Ishikawa (cell line): ENCODE results near the gene SART3.

Experiments used
- CEBPB ChIP-seq: IDR thresholded peaks from 2 replicates; pipeline ENCODE4 v1.6.1; 2012
- CREB1 ChIP-seq: IDR thresholded peaks from 2 replicates; pipeline ENCODE4 v1.6.1; 2012; ENCODE audit warnings: low read depth
- EGR1 ChIP-seq: IDR thresholded peaks from 2 replicates; pipeline ENCODE4 v1.6.1; 2012
- EP300 ChIP-seq: IDR thresholded peaks from 2 replicates; pipeline ENCODE4 v1.6.1; 2012; ENCODE audit warnings: borderline replicate concordance
- FOXM1 ChIP-seq: IDR thresholded peaks from 2 replicates; pipeline ENCODE4 v1.6.1; 2012; ENCODE audit warnings: low read depth, borderline replicate concordance
- MAX ChIP-seq: IDR thresholded peaks from 2 replicates; pipeline ENCODE4 v1.6.1; 2012
- NFIC ChIP-seq: IDR thresholded peaks from 2 replicates; pipeline ENCODE4 v1.6.1; 2012
- RAD21 ChIP-seq: IDR thresholded peaks from 2 replicates; pipeline ENCODE4 v1.6.1; 2012; ENCODE audit warnings: low read depth
- TAF1 ChIP-seq: IDR thresholded peaks from 2 replicates; pipeline ENCODE4 v1.6.1; 2012; ENCODE audit warnings: low read depth, mild to moderate bottlenecking
- TCF12 ChIP-seq: IDR thresholded peaks from 2 replicates; pipeline ENCODE4 v1.6.1; 2012; ENCODE audit warnings: low read depth
- TEAD4 ChIP-seq: IDR thresholded peaks from 2 replicates; pipeline ENCODE4 v1.6.1; 2012
- YY1 ChIP-seq: IDR thresholded peaks from 2 replicates; pipeline ENCODE4 v1.6.1; 2012; ENCODE audit warnings: low read depth
- ZBTB7A ChIP-seq: IDR thresholded peaks from 2 replicates; pipeline ENCODE4 v1.6.1; 2012; ENCODE audit warnings: low read depth
- TF ChIP-seq, protein P1 (sequence below): IDR thresholded peaks from 2 replicates; pipeline ENCODE4 v1.6.1; 2012; ENCODE audit warnings: low read depth, mild to moderate bottlenecking
- TF ChIP-seq, protein P2 (sequence below): IDR thresholded peaks from 2 replicates; pipeline ENCODE4 v1.6.1; 2012

The SART3 gene

GRCh38 chr12:108511633-108512540 is 49.1 kb downstream of the SART3 start:
- peak; percentile 83 for TF ChIP-seq RAD21
- TF ChIP-seq EP300: no peak
- TF ChIP-seq, protein P1, sequence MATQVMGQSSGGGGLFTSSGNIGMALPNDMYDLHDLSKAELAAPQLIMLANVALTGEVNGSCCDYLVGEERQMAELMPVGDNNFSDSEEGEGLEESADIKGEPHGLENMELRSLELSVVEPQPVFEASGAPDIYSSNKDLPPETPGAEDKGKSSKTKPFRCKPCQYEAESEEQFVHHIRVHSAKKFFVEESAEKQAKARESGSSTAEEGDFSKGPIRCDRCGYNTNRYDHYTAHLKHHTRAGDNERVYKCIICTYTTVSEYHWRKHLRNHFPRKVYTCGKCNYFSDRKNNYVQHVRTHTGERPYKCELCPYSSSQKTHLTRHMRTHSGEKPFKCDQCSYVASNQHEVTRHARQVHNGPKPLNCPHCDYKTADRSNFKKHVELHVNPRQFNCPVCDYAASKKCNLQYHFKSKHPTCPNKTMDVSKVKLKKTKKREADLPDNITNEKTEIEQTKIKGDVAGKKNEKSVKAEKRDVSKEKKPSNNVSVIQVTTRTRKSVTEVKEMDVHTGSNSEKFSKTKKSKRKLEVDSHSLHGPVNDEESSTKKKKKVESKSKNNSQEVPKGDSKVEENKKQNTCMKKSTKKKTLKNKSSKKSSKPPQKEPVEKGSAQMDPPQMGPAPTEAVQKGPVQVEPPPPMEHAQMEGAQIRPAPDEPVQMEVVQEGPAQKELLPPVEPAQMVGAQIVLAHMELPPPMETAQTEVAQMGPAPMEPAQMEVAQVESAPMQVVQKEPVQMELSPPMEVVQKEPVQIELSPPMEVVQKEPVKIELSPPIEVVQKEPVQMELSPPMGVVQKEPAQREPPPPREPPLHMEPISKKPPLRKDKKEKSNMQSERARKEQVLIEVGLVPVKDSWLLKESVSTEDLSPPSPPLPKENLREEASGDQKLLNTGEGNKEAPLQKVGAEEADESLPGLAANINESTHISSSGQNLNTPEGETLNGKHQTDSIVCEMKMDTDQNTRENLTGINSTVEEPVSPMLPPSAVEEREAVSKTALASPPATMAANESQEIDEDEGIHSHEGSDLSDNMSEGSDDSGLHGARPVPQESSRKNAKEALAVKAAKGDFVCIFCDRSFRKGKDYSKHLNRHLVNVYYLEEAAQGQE: no peak

DNA sequence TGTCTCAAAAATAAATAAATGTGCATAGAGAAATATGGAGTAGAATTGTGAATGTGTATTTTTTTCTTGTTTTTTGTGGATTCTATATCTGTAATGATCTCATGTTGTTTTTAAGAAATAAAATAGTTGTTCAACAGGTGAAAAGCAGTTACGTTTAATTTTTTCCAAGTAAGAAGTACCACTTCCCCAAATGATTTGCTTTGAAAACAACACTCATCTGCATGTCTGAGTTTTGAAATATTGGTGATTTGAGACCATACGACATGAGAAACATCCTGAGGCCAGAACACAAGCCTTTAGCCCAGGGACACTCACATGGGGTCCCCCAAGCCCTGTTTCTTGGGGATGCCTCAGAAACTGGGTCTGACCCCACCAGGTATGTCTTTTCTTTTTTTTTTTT is 50.1 kb downstream of the SART3 start:
- TF ChIP-seq EP300 (no peak), MAX (no peak), RAD21 (no peak), TEAD4 (no peak), NFIC (no peak), TCF12 (no peak), YY1 (no peak), ZBTB7A (no peak), CEBPB (no peak), TAF1 (no peak), FOXM1 (no peak), EGR1 (no peak), CREB1 (no peak)
- TF ChIP-seq, protein P1: no peak
- TF ChIP-seq, protein P2, sequence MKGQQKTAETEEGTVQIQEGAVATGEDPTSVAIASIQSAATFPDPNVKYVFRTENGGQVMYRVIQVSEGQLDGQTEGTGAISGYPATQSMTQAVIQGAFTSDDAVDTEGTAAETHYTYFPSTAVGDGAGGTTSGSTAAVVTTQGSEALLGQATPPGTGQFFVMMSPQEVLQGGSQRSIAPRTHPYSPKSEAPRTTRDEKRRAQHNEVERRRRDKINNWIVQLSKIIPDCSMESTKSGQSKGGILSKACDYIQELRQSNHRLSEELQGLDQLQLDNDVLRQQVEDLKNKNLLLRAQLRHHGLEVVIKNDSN: no peak

DNA sequence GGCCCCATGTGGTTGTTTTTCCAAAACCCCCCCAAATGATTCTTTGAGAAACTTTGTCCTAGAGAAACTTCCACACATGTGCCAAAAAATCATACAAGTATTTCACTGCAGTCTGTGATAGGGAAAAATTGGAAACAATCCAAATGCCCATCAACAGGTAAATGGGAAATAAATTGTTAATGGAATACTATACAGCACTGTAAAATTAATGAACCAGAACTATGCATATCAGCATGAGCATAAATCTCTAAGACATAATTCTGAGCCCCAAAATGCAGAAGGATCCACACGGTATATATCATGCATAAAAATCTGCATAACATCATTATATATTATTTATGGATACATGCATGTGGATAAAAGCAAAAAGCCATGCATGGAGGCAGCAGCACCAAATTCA is 51.2 kb downstream of the SART3 start:
- TF ChIP-seq TEAD4 (no peak), EP300 (no peak), CREB1 (no peak), YY1 (no peak)

DNA sequence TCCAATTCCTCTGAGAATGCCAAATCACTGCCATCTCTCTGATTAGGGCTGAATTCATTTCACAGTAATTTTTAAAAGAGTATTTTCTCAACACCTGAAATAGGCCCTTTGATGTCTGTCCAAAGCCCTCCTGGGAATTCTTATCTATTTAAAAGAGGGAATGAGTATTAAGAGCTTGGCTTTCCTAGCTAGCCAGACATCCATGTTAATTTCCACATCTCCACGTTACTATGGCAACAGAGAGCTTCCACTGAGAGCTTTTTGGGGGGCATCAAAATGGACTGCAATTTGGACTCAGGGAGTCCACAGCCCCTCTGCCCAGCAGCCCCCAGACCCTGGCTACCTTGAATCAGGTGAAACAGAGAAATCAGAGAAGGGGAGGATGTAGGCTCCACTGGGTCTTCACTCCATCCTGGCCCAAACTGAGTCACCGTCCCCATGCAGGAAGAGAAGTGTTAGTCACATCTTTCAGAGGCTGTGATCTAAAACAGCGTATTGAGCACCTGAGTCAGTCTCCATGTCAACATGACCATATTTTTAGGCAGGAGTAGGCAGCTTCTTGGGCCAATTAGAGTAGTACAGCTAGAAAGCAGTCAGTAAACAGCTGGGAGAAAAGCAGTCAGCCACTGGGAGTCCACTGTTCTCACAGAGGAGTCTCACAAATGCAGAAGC is 52.9 kb downstream of the SART3 start:
- no peak for TF ChIP-seq FOXM1
- TF ChIP-seq, protein P1: no peak
- TF ChIP-seq TEAD4: no peak
- no peak for TF ChIP-seq YY1
- TF ChIP-seq EP300: no peak
- TF ChIP-seq NFIC: no peak

GRCh38 chr12:108505129-108505528 is 55.8 kb downstream of the SART3 start:
- TF ChIP-seq YY1 (no peak), TCF12 (no peak), TEAD4 (no peak), FOXM1 (no peak), NFIC (no peak), EGR1 (no peak), CEBPB (no peak), EP300 (no peak), ZBTB7A (no peak), RAD21 (no peak), TAF1 (no peak)
- TF ChIP-seq, protein P2: no peak
